Thyroid gland (tissue), 4 donors: Measurements from ENCODE around the gene ACAA1. TPM values are rescaled to one million over a fixed set of nuclear protein-coding genes. Genes with fewer than 3 reads are reported as not detected.
"Not testable (repeated sequence)": the region's sequence is repeated elsewhere in the genome, so short reads cannot be mapped to it uniquely, and the experiment has no call there.

Experiments
- DNase-seq, 2 donors: peaks; one replicate each; pipeline ENCODE4 v3.0.0-alpha.2; 2019
- H3K27ac ChIP-seq, 3 donors: fragments of 200-600 bp; sonication (generic); 1 replicate in 2 of 3; 2 replicates in 1 of 3; pipeline ENCODE4 v1.5.1; 2016 to 2019; ENCODE audit warnings: mild to moderate bottlenecking in 1 of 3, moderate library complexity in 1 of 3
- H3K27me3 ChIP-seq: fragments of 200-600 bp; sonication (generic); one replicate; pipeline ENCODE4 v1.5.1; 2019
- H3K36me3 ChIP-seq, 2 donors: fragments of 200-600 bp; sonication (generic); one replicate each; pipeline ENCODE4 v1.5.1; 2016 to 2019
- H3K4me1 ChIP-seq, 2 donors: fragments of 200-600 bp; sonication (generic); one replicate each; pipeline ENCODE4 v1.5.1; 2017 to 2019
- H3K4me3 ChIP-seq, 3 donors: fragments of 200-600 bp; sonication (generic); replicated peaks in 1 of 3; 1 replicate in 2 of 3; 2 replicates in 1 of 3; pipeline ENCODE4 v1.5.1; 2016; ENCODE audit warnings: mild to moderate bottlenecking in 1 of 3
- H3K9me3 ChIP-seq: fragments of 200-600 bp; sonication (generic); one replicate; pipeline ENCODE4 v1.5.1; 2017
- POLR2A ChIP-seq, 2 donors: fragments of 450-650 bp; IDR thresholded peaks; one replicate each; pipeline ENCODE4 v1.6.1; 2017; ENCODE audit warnings: antibody characterized with exemption in 2 of 2, mild to moderate bottlenecking in 2 of 2, moderate library complexity in 1 of 2
- WGBS, 2 donors: methylation state at CpG; one replicate each; pipeline ENCODE4 v1.1.5; 2017; 5-methylcytosine and 5-hydroxymethylcytosine counted together
- intact Hi-C: fragments of 100-400 bp; cut with DNase I; formaldehyde crosslinking; loops from one replicate; pipeline ENCODE4 v1.15.1; 2023
- total RNA-seq, 4 donors: library from RNA; depleted of rRNA; stranded (reverse); fragments of >200 nt; gene quantifications; one replicate each; pipeline ENCODE4 v1.2.3, GENCODE V29; 2016
- TF ChIP-seq, protein P1 (sequence below), 6 experiments: fragments of 200-600 bp in 3 of 6; fragments of 450-650 bp in 3 of 6; sonication (generic) in 3 of 6; IDR thresholded peaks; one replicate each; pipeline ENCODE4 v1.5.1; 2016 to 2019; ENCODE audit warnings: antibody characterized with exemption in 6 of 6, mild to moderate bottlenecking in 2 of 6, inconsistent platforms in 1 of 6, moderate library complexity in 1 of 6

Gene ACAA1
- total RNA-seq, 4 donors from 2014 or later: 63.3 to 86.1 (median 75.1) TPM

GRCh38 chr3:38164952-38165721 lies 28.2 kb upstream of the ACAA1 start, which contains the start of gene OXSR1:
Gene OXSR1 (plus strand): TSS chr3:38165537. CDS start chr3:38165877, 340 bp downstream.
- Histone ChIP-seq H3K9me3 (no peaks in the 10 kb centered on the region), H3K36me3 (no peaks in the 10 kb centered on the region), H3K27me3 (no peaks in the 10 kb centered on the region), H3K27ac (peak within 1 kb of the TSS; percentile 96 to 97 (median 96)), H3K4me1 (peaks cover 27 to 30% of the 10 kb centered on the region in 2 donors), H3K4me3 (peak within 1 kb of the TSS; percentile 66 to 98 (median 89))
- peak; percentile 100 for DNase-seq
- WGBS, 2 donors: 0 to 1% methylated on average over 33 to 42 of the region's 57 CpGs
- intact Hi-C loops: no loop called here
- TF ChIP-seq, protein P1, sequence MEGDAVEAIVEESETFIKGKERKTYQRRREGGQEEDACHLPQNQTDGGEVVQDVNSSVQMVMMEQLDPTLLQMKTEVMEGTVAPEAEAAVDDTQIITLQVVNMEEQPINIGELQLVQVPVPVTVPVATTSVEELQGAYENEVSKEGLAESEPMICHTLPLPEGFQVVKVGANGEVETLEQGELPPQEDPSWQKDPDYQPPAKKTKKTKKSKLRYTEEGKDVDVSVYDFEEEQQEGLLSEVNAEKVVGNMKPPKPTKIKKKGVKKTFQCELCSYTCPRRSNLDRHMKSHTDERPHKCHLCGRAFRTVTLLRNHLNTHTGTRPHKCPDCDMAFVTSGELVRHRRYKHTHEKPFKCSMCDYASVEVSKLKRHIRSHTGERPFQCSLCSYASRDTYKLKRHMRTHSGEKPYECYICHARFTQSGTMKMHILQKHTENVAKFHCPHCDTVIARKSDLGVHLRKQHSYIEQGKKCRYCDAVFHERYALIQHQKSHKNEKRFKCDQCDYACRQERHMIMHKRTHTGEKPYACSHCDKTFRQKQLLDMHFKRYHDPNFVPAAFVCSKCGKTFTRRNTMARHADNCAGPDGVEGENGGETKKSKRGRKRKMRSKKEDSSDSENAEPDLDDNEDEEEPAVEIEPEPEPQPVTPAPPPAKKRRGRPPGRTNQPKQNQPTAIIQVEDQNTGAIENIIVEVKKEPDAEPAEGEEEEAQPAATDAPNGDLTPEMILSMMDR (IDR thresholded peaks at IDR 0.05): peak in 1 of 6 experiments; percentile 20
- peak; percentile 52 to 86 for TF ChIP-seq POLR2A (IDR thresholded peaks at IDR 0.05)

GRCh38 chr3:38164643-38164951 lies 27.7 kb upstream of the ACAA1 start:
- H3K4me1 ChIP-seq: peaks cover 27 to 30% of the 10 kb centered on the region in 2 donors
- no peaks in the 10 kb centered on the region for H3K36me3 ChIP-seq
- intact Hi-C loops: no loop called here
- H3K4me3 ChIP-seq: peak overlapping the region in 2 of 3 donors; percentile 30 to 89
- H3K9me3 ChIP-seq: no peaks in the 10 kb centered on the region
- peak overlapping the region; percentile 96 to 97 (median 96) for H3K27ac ChIP-seq
- H3K27me3 ChIP-seq: no peaks in the 10 kb centered on the region
- no peak for DNase-seq
- 1 to 4% methylated on average over 17 of the region's 17 CpGs for WGBS, 2 donors
- TF ChIP-seq, protein P1 (IDR thresholded peaks at IDR 0.05): no peak
- TF ChIP-seq POLR2A (IDR thresholded peaks at IDR 0.05): peak in 1 of 2 donors; percentile 29

- H3K27me3 ChIP-seq: no peaks in the 10 kb centered on the region
- 54 to 59% methylated on average over 24 of the region's 24 CpGs for WGBS, 2 donors
- H3K4me3 ChIP-seq: peak overlapping the region in 2 of 3 donors; percentile 30 to 89
- H3K27ac ChIP-seq: peak overlapping the region; percentile 96 to 97 (median 96)
- DNase-seq: peak; percentile 18 to 28
- no peaks in the 10 kb centered on the region for H3K9me3 ChIP-seq
- no peak for TF ChIP-seq POLR2A (IDR thresholded peaks at IDR 0.05)
- TF ChIP-seq, protein P1 (IDR thresholded peaks at IDR 0.05): peak in 1 of 6 experiments; percentile 3
- no peaks in the 10 kb centered on the region for H3K36me3 ChIP-seq
- H3K4me1 ChIP-seq: peaks cover 27 to 30% of the 10 kb centered on the region in 2 donors
- intact Hi-C loops: no loop called here
These were observed 27.1 kb upstream of the ACAA1 start for GRCh38 chr3:38163841-38164642.

DNA sequence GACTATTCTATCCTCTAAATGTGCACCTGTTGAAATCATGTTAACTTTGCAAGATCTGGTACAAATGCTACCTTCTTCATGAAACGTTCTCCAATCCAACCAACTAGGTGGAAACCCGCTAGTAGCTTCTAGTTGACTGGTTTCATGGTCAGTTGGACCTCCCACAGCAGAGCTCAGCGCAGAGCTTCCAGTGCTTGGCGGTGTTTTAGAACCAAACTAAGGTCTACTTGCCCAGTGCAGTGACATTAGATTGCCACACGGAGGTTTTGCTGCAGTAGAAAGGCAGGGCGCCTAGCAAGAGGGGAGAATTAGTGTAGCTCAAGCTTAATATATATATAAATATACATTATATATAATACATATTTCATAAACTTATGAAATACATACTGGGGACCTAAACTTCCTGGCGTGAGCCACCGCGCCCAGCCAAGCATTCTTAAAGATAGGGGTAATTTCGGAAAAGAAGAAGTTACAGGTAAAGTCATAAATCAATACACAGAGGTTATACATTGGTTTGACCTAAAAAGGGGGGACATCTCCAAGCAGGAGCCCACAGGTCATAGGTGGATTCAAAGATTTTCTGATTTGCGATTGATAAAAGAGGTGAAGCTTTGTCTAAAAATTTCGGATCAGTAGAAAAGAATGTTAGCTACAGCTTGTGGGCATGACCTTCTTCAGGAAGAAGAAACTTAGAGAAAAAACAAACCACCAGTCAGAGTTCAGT lies 26.4 kb upstream of the ACAA1 start:
- WGBS, 2 donors: 86% methylated on average over 12 of the region's 12 CpGs
- Histone ChIP-seq H3K4me1 (peaks cover 27 to 30% of the 10 kb centered on the region in 2 donors), H3K36me3 (no peaks in the 10 kb centered on the region), H3K27me3 (no peaks in the 10 kb centered on the region), H3K27ac (peak overlapping the region in 2 of 3 donors; percentile 96 to 97), H3K4me3 (no peak overlapping the region), H3K9me3 (no peaks in the 10 kb centered on the region)
- no peak for DNase-seq
- TF ChIP-seq, protein P1 (IDR thresholded peaks at IDR 0.05): no peak
- TF ChIP-seq POLR2A (IDR thresholded peaks at IDR 0.05): no peak
- intact Hi-C loops: no loop called here

- intact Hi-C loops, H3K27me3 ChIP-seq, H3K36me3 ChIP-seq, DNase-seq, H3K9me3 ChIP-seq, H3K27ac ChIP-seq, H3K4me3 ChIP-seq: not testable (repeated sequence)
- H3K4me1 ChIP-seq: peaks cover 17 to 19% of the 10 kb centered on the region in 2 donors
- WGBS, 2 donors: 94 to 95% methylated on average over 11 of the region's 11 CpGs
These were observed 23.8 kb upstream of the ACAA1 start for GRCh38 chr3:38160704-38161103.
